Coronary artery (tissue), 2 donors: ENCODE data around the gene MICALL2.

Experiments used
- DNase-seq: peaks from one replicate; pipeline ENCODE4 v3.0.0-alpha.2; 2017; ENCODE audit warnings: low spot score
- H3K27ac ChIP-seq, 2 donors: fragments of 200-600 bp; sonication (generic); one replicate each; pipeline ENCODE4 v1.5.1; 2016 to 2019
- H3K4me3 ChIP-seq: fragments of 200-600 bp; sonication (generic); 2 replicates; pipeline ENCODE4 v1.5.1; 2016; ENCODE audit warnings: mild to moderate bottlenecking, moderate library complexity
- CTCF ChIP-seq: fragments of 200-600 bp; sonication (generic); IDR thresholded peaks from one replicate; pipeline ENCODE4 v1.5.1; 2019; ENCODE audit warnings: antibody characterized with exemption

Gene MICALL2

GRCh38 chr7:1401011-1401410, 58.3 kb downstream of the MICALL2 start:
- Histone ChIP-seq H3K4me3 (no peak overlapping the region), H3K27ac (no peak overlapping the region)
- no peak for TF ChIP-seq CTCF
- no peak for DNase-seq

GRCh38 chr7:1400371-1400770, 58.9 kb downstream of the MICALL2 start:
- Histone ChIP-seq H3K4me3 (no peak overlapping the region), H3K27ac (no peak overlapping the region)
- no peak for TF ChIP-seq CTCF
- no peak for DNase-seq

GRCh38 chr7:1397491-1398327, 61.6 kb downstream of the MICALL2 start:
- H3K4me3 ChIP-seq = no peak overlapping the region
- DNase-seq = no peak
- H3K27ac ChIP-seq = no peak overlapping the region

GRCh38 chr7:1396195-1396594, 63.1 kb downstream of the MICALL2 start:
- TF ChIP-seq CTCF = no peak
- Histone ChIP-seq H3K27ac (no peak overlapping the region), H3K4me3 (no peak overlapping the region)
- no peak for DNase-seq

More at GRCh38 chr7:1397491-1398327, 61.6 kb downstream of the MICALL2 start:
- no peak for TF ChIP-seq CTCF

GRCh38 chr7:1395211-1396070, 63.8 kb downstream of the MICALL2 start:
- Histone ChIP-seq H3K27ac (no peak overlapping the region), H3K4me3 (no peak overlapping the region)
- DNase-seq = no peak
- TF ChIP-seq CTCF = no peak

GRCh38 chr7:1394371-1394770, 64.9 kb downstream of the MICALL2 start:
- no peak for DNase-seq
- H3K27ac ChIP-seq = no peak overlapping the region
- H3K4me3 ChIP-seq = no peak overlapping the region
- TF ChIP-seq CTCF = no peak
